MM.1S (cell line): Measurements from ENCODE around the gene KBTBD2.

Experiments
- DNase-seq: peaks from one replicate; pipeline ENCODE4 v3.0.0-alpha.2; 2015
- H2AFZ ChIP-seq: fragments of 300-600 bp; sonication (generic); 2 replicates; pipeline ENCODE4 v1.6.0; 2016; ENCODE audit warnings: antibody characterized with exemption, low read length
- H3F3A ChIP-seq: fragments of 300-600 bp; sonication (generic); 2 replicates; pipeline ENCODE4 v1.6.1; 2016; ENCODE audit warnings: mild to moderate bottlenecking, antibody characterized with exemption, low read length, moderate library complexity, mixed read lengths; ENCODE audit not compliant: insufficient read depth
- H3K27ac ChIP-seq: fragments of 300-600 bp; sonication (generic); 2 replicates; pipeline ENCODE4 v1.5.1; 2016; ENCODE audit warnings: mild to moderate bottlenecking, low read length
- H3K27me3 ChIP-seq: fragments of 300-600 bp; sonication (generic); replicated peaks from 2 replicates; pipeline ENCODE4 v1.6.0; 2016; ENCODE audit warnings: low read length; ENCODE audit not compliant: insufficient read depth
- H3K36me3 ChIP-seq: fragments of 300-600 bp; sonication (generic); replicated peaks from 2 replicates; pipeline ENCODE4 v1.6.1; 2016; ENCODE audit warnings: mild to moderate bottlenecking, low read length, mixed read lengths; ENCODE audit not compliant: insufficient read depth
- H3K4me1 ChIP-seq: fragments of 300-600 bp; sonication (generic); 2 replicates; pipeline ENCODE4 v1.6.1; 2016; ENCODE audit warnings: low read length, mixed read lengths
- H3K4me2 ChIP-seq: fragments of 300-600 bp; sonication (generic); 2 replicates; pipeline ENCODE4 v1.6.0; 2016; ENCODE audit warnings: low read depth, low read length
- H3K4me3 ChIP-seq: fragments of 300-600 bp; sonication (generic); 2 replicates; pipeline ENCODE4 v1.5.1; 2016; ENCODE audit warnings: low read length, mixed read lengths
- H3K79me2 ChIP-seq: fragments of 300-600 bp; sonication (generic); 2 replicates; pipeline ENCODE4 v1.6.1; 2016; ENCODE audit warnings: mixed run types, low read length, mixed read lengths
- H3K9ac ChIP-seq: fragments of 300-600 bp; sonication (generic); 2 replicates; pipeline ENCODE4 v1.6.1; 2016; ENCODE audit warnings: low read length, mixed read lengths
- H3K9me2 ChIP-seq: fragments of 300-600 bp; sonication (generic); replicated peaks from 2 replicates; pipeline ENCODE4 v1.6.1; 2016; ENCODE audit warnings: mild to moderate bottlenecking, low read length, mixed read lengths; ENCODE audit not compliant: insufficient read depth
- H3K9me3 ChIP-seq: fragments of 300-600 bp; sonication (generic); replicated peaks from 2 replicates; pipeline ENCODE4 v1.6.1; 2016; ENCODE audit warnings: mild to moderate bottlenecking, low read length, mixed read lengths; ENCODE audit not compliant: insufficient read depth
- H4K20me1 ChIP-seq: fragments of 300-600 bp; sonication (generic); 2 replicates; pipeline ENCODE4 v1.6.1; 2016; ENCODE audit warnings: mild to moderate bottlenecking, low read length, moderate library complexity, mixed read lengths; ENCODE audit not compliant: insufficient read depth
- CTCF ChIP-seq: fragments of 300-600 bp; sonication (generic); IDR thresholded peaks from 2 replicates; pipeline ENCODE4 v1.5.1; 2016; ENCODE audit warnings: antibody characterized with exemption, low read length, mixed read lengths
- EZH2 ChIP-seq: fragments of 300-600 bp; sonication (generic); optimal IDR thresholded peaks from 2 replicates; pipeline ENCODE3; 2017; ENCODE audit warnings: low read depth, mild to moderate bottlenecking, antibody characterized with exemption, low read length, mixed read lengths
- EZH2phosphoT487 ChIP-seq: fragments of 300-600 bp; sonication (generic); IDR thresholded peaks from 2 replicates; pipeline ENCODE4 v1.6.1; 2018; ENCODE audit warnings: antibody characterized with exemption, low read length

The KBTBD2 gene

GRCh38 chr7:32888505-32888904 is 3.1 kb downstream of the KBTBD2 start:
- peaks cover 73% of the 10 kb centered on the region for H3K79me2 ChIP-seq
- H3K36me3 ChIP-seq: no peaks in the 10 kb centered on the region
- no peaks in the 10 kb centered on the region for H3K9me3 ChIP-seq
- no peaks in the 10 kb centered on the region for H3K9me2 ChIP-seq
- TF ChIP-seq EZH2 (no peak), CTCF (no peak), EZH2phosphoT487 (no peak)
- peaks cover 16% of the 10 kb centered on the region for H3K4me1 ChIP-seq
- H2AFZ ChIP-seq: no peak overlapping the region
- no peak overlapping the region for H3K4me3 ChIP-seq
- H3F3A ChIP-seq: peaks cover 26% of the 10 kb centered on the region
- H3K4me2 ChIP-seq: no peak overlapping the region
- no peak for DNase-seq
- peaks cover 17% of the 10 kb centered on the region for H4K20me1 ChIP-seq
- no peak overlapping the region for H3K9ac ChIP-seq
- no peak overlapping the region for H3K27ac ChIP-seq
- no peaks in the 10 kb centered on the region for H3K27me3 ChIP-seq

DNA sequence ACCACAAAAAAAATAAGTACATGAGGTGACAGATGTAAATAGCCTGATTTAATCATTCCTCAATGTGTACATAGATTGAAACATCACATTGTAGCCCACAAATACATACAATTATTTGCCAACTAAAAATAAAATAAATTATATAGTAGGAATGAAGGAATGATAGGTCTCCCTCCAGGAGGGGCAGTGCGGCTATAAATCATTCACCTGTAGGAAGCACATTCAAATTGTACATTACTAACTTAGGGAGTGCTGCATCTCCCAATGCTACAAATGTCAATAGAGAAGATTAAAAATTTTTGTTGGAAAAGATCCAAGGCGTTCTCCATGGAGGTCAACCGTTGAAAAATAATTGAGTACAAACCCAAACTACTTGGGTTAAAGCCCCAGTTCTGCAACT is 4.2 kb downstream of the KBTBD2 start:
- no peak overlapping the region for H2AFZ ChIP-seq
- no peak overlapping the region for H3K4me3 ChIP-seq
- H3K4me1 ChIP-seq: 0 out of 2 replicates have a peak, but pooled peaks cover 6% of the 10 kb centered on the region
- no peak overlapping the region for H3K9ac ChIP-seq
- H3F3A ChIP-seq: peaks cover 15% of the 10 kb centered on the region
- peaks cover 84% of the 10 kb centered on the region for H3K79me2 ChIP-seq
- no peak overlapping the region for H3K27ac ChIP-seq
- no peaks in the 10 kb centered on the region for H3K9me3 ChIP-seq
- TF ChIP-seq EZH2phosphoT487 (no peak), EZH2 (no peak), CTCF (no peak)
- H3K36me3 ChIP-seq: no peaks in the 10 kb centered on the region
- peaks cover 17% of the 10 kb centered on the region for H4K20me1 ChIP-seq
- no peak for DNase-seq
- H3K4me2 ChIP-seq: no peak overlapping the region
- no peaks in the 10 kb centered on the region for H3K27me3 ChIP-seq
- H3K9me2 ChIP-seq: no peaks in the 10 kb centered on the region

GRCh38 chr7:32881074-32881982 is 10.2 kb downstream of the KBTBD2 start:
- no peak for DNase-seq
- Histone ChIP-seq H3K79me2 (peaks cover 97% of the 10 kb centered on the region), H3F3A (no peaks in the 10 kb centered on the region), H3K9ac (no peak overlapping the region), H3K9me3 (no peaks in the 10 kb centered on the region), H3K4me2 (no peak overlapping the region), H2AFZ (no peak overlapping the region), H3K27me3 (no peaks in the 10 kb centered on the region), H4K20me1 (0 out of 2 replicates have a peak, but pooled peaks cover 15% of the 10 kb centered on the region), H3K4me3 (no peak overlapping the region), H3K36me3 (no peaks in the 10 kb centered on the region), H3K9me2 (no peaks in the 10 kb centered on the region), H3K27ac (no peak overlapping the region), H3K4me1 (0 out of 2 replicates have a peak, but pooled peaks cover 4% of the 10 kb centered on the region)
- TF ChIP-seq EZH2phosphoT487 (no peak), CTCF (no peak), EZH2 (no peak)
